ENCODE results near the gene DNMT1.

Gene DNMT1

DNA sequence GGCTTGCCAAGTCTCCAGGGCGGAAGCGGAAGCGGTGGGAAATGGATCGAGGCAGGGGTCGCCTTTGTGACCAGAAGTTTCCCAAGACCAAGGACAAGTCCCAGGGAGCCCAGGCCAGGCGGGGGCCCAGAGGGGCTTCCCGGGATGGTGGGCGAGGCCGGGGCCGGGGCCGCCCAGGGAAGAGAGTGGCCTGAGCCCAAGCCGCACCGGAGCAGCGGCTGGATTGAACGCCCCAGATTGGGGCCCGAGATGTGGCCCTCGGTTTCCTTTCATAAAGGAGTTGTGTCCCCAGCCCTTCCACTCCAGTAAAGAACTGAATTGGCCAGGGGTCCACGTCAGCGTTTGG, 83.8 kb downstream of the DNMT1 start:
- in situ Hi-C loops (cut with MboI; ENCODE audit: low sequenced_read_pairs, unreplicated experiment) = no loop called here
- TF ChIP-seq, protein P1, sequence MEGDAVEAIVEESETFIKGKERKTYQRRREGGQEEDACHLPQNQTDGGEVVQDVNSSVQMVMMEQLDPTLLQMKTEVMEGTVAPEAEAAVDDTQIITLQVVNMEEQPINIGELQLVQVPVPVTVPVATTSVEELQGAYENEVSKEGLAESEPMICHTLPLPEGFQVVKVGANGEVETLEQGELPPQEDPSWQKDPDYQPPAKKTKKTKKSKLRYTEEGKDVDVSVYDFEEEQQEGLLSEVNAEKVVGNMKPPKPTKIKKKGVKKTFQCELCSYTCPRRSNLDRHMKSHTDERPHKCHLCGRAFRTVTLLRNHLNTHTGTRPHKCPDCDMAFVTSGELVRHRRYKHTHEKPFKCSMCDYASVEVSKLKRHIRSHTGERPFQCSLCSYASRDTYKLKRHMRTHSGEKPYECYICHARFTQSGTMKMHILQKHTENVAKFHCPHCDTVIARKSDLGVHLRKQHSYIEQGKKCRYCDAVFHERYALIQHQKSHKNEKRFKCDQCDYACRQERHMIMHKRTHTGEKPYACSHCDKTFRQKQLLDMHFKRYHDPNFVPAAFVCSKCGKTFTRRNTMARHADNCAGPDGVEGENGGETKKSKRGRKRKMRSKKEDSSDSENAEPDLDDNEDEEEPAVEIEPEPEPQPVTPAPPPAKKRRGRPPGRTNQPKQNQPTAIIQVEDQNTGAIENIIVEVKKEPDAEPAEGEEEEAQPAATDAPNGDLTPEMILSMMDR (IDR thresholded peaks at IDR 0.05; ENCODE audit: borderline replicate concordance, control extremely low read depth, extremely low read depth, insufficient read depth, missing control alignments) = no peak
- no peak for DNase-seq (ENCODE audit: low spot score)

DNA sequence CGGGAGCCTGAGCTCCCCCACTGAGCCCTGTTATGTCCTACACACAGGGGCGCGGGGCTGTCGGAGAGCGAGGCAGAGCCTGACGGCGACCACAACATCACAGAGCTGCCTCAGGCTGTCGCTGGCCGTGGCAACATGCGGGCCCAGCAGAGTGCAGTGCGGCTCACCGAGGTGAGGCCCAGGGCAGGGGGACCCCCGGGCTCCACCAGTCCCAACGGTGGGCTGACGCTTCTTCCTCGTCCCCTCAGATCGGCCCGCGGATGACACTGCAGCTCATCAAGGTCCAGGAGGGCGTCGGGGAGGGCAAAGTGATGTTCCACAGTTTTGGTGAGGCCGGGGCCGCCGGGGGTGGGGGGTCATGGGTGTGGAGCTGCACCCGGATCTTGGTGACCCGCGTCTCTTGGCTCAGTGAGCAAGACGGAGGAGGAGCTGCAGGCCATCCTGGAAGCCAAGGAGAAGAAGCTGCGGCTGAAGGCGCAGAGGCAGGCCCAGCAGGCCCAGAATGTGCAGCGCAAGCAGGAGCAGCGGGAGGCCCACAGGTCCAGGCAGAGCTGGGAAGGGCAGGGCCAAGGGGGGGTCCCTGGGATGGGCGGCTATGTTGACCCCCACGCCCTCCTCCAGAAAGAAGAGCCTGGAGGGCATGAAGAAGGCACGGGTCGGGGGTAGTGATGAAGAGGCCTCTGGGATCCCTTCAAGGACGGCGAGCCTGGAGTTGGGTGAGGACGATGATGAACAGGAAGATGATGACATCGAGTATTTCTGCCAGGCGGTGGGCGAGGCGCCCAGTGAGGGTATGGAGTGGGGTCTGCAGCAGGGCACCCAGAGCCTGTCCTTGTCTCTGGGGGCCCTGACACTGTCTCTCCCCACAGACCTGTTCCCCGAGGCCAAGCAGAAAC, 84.4 kb downstream of the DNMT1 start:
- no peak for DNase-seq (ENCODE audit: low spot score)

DNA sequence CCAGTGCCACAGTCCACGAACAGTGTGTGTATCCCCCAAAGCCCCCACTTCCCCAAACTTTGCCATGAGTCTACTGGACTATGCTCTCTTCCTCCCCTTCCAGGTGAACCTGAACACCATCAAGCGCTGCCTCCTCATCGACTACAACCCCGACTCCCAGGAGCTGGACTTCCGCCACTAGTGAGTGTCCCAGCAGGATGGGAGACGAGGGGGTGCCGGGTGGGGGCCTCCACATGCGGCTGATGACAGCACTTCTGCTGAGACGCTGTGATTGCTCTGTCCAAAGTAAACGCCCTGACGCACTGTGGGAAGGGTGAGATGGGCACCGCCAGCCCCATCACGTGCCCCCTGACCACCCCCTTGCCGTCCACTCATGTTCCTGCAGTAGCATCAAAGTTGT, 85.2 kb downstream of the DNMT1 start:
- in situ Hi-C loops (cut with MboI; ENCODE audit: low sequenced_read_pairs, unreplicated experiment) = no loop called here
- no peak for DNase-seq (ENCODE audit: low spot score)
- TF ChIP-seq, protein P1 (IDR thresholded peaks at IDR 0.05; ENCODE audit: borderline replicate concordance, control extremely low read depth, extremely low read depth, insufficient read depth, missing control alignments) = no peak

More for the DNA sequence above, 84.4 kb downstream of the DNMT1 start:
- TF ChIP-seq, protein P1 (IDR thresholded peaks at IDR 0.05; ENCODE audit: borderline replicate concordance, control extremely low read depth, extremely low read depth, insufficient read depth, missing control alignments) = no peak
- in situ Hi-C loops (cut with MboI; ENCODE audit: low sequenced_read_pairs, unreplicated experiment) = no loop called here

DNA sequence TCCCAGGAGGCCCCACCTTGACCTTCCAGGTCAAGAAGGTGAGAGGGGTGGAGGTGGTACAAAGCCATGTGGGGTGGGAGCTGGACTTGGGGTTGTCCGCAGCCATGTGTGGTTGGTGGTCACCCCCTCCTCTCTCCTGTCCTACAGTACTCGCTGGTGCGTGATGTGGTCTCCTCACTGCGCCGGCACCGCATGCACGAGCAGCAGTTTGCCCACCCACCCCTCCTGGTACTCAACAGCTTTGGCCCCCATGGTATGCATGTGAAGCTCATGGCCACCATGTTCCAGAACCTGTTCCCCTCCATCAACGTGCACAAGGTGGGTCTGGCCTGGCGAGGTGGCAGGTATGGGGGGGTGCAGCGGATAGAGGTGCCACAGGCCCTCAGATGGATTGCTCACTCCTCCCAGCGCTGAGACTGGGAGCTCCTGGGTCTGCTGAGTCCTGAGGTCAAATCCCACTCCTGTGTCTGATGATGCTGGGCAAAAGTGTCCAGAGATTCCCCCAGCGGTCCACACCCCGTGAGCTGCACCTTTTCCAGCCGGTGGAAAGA, 86.9 kb downstream of the DNMT1 start:
- TF ChIP-seq, protein P1 (IDR thresholded peaks at IDR 0.05; ENCODE audit: borderline replicate concordance, control extremely low read depth, extremely low read depth, insufficient read depth, missing control alignments) = no peak
- no peak for DNase-seq (ENCODE audit: low spot score)
- in situ Hi-C loops (cut with MboI; ENCODE audit: low sequenced_read_pairs, unreplicated experiment) = no loop called here

DNA sequence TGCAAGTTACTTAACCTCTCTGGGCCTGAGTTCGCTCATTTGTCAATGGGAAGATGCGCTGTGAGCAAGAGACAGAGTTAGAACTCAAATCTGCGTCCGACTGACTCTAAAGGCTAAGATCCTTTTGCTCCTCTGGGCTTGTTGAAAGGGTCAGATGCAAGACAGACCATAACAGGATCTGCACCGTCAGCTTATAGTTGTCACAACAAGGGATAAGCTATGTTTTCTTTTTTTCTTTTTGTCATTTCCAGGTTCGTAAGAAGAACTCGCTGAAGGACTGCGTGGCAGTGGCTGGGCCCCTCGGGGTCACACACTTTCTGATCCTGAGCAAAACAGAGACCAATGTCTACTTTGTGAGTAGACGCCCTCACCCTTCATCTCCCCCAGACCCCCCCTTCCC, 87.5 kb downstream of the DNMT1 start:
- in situ Hi-C loops (cut with MboI; ENCODE audit: low sequenced_read_pairs, unreplicated experiment) = no loop called here

DNA sequence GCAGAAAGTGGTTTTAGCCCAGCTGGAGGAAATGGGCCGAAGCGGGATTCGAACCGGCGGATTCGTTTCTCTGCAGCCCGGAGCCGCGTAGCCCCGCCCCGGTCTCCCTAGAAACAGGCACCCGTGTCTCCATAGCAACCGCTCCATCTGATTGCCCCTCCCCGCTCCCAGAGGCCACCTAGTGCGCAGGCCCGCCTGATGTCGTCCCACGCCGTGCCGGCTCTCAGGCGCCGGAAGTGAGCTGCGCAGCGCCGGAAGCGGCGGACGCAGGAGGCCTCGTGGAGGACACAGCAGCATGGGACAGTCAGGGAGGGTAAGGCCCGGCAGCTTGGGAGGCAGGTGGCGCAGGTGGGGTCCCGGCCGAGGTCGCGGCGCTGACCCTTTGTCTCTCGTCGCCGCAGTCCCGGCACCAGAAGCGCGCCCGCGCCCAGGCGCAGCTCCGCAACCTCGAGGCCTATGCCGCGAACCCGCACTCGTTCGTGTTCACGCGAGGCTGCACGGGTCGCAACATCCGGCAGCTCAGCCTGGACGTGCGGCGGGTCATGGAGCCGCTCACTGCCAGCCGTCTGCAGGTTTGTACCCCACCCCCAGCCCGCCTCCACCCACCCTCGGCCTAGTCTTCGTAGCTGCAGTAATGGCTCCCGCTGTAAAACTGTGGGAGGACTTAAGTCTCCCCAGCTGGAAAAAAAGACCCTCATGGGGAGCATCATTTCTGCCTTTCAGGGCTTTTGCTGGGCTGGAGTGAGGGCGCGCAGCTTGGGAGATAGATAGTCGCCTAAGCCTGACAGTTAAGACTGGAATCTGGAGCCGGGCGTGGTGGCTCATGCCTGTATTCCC, 88.4 kb downstream of the DNMT1 start, which contains the start of gene PPAN:
Gene PPAN (plus strand): TSS at position 263 of the 837 bp plus-strand sequence. CDS start 33 bp downstream, at position 296.
- in situ Hi-C loops (cut with MboI; ENCODE audit: low sequenced_read_pairs, unreplicated experiment) = no loop called here
- peak; percentile 98 for DNase-seq (ENCODE audit: low spot score)

More for the DNA sequence above, 87.5 kb downstream of the DNMT1 start:
- TF ChIP-seq, protein P1 (IDR thresholded peaks at IDR 0.05; ENCODE audit: borderline replicate concordance, control extremely low read depth, extremely low read depth, insufficient read depth, missing control alignments) = no peak
- peak; percentile 12 for DNase-seq (ENCODE audit: low spot score)

More for the DNA sequence above, 88.4 kb downstream of the DNMT1 start, which contains the start of gene PPAN:
- TF ChIP-seq, protein P1 (IDR thresholded peaks at IDR 0.05; ENCODE audit: borderline replicate concordance, control extremely low read depth, extremely low read depth, insufficient read depth, missing control alignments) = no peak

Measured in GM13976 (cell line).